Measurements from ENCODE around the gene DDX31.

- no peak for TF ChIP-seq EZH2phosphoT487 (IDR thresholded peaks at IDR 0.05; ENCODE audit: borderline replicate concordance, low read length)
- no peak for TF ChIP-seq CTCF (conservative IDR thresholded peaks at IDR 0.05; ENCODE audit: low read depth, low read length)
Measured at GRCh38 chr9:132575811-132576210, 94.0 kb downstream of the DDX31 start.
